Effector CD8-positive, alpha-beta T cell (primary cell): Measurements from ENCODE around the gene BSND.

Experiments used
- DNase-seq: peaks from one replicate; lab custom pipeline; 2025; lab: John Stamatoyannopoulos, UW

The BSND gene

GRCh38 chr1:54975356-54976108, 23.2 kb upstream of the BSND start:
- no peak for DNase-seq

GRCh38 chr1:54976747-54977146, 22.0 kb upstream of the BSND start:
- no peak for DNase-seq

- no peak for DNase-seq
Observed at GRCh38 chr1:54977533-54978297, 21.0 kb upstream of the BSND start.

- DNase-seq = no peak
Observed at GRCh38 chr1:54978528-54979326, 20.0 kb upstream of the BSND start.

- DNase-seq = no peak
Observed at GRCh38 chr1:54979327-54979891, 19.3 kb upstream of the BSND start.

GRCh38 chr1:54980046-54980527, 18.6 kb upstream of the BSND start:
- no peak for DNase-seq

- no peak for DNase-seq
Observed at GRCh38 chr1:54980528-54981241, 18.0 kb upstream of the BSND start, which contains the start of gene TMEM61. Gene TMEM61, plus strand, starts transcription at chr1:54980628. Its CDS starts 438 bp downstream, at chr1:54981066.

- no peak for DNase-seq
Observed at GRCh38 chr1:54981466-54981865, 17.3 kb upstream of the BSND start.

- no peak for DNase-seq
Observed at GRCh38 chr1:54982739-54983138, 16.0 kb upstream of the BSND start.

- DNase-seq = no peak
Observed at GRCh38 chr1:54984131-54984842, 14.4 kb upstream of the BSND start.

GRCh38 chr1:54985556-54985955, 13.2 kb upstream of the BSND start:
- DNase-seq = no peak

GRCh38 chr1:54986025-54986424, 12.7 kb upstream of the BSND start:
- no peak for DNase-seq

GRCh38 chr1:54986533-54986932, 12.2 kb upstream of the BSND start:
- DNase-seq = no peak

- no peak for DNase-seq
Observed at GRCh38 chr1:54987427-54987826, 11.3 kb upstream of the BSND start.

- no peak for DNase-seq
Observed at GRCh38 chr1:54987919-54988705, 10.6 kb upstream of the BSND start.

- no peak for DNase-seq
Observed at GRCh38 chr1:54988975-54989374, 9.8 kb upstream of the BSND start.

- DNase-seq = no peak
Observed at GRCh38 chr1:54989473-54989872, 9.3 kb upstream of the BSND start.

GRCh38 chr1:54989968-54990810, 8.5 kb upstream of the BSND start:
- DNase-seq = no peak

- DNase-seq = no peak
Observed at GRCh38 chr1:54990916-54991315, 7.8 kb upstream of the BSND start.
